Endothelial cell of umbilical vein (primary cell): ENCODE data around the gene FMNL1.

Experiments
- CTCF ChIP-seq, 2 donors: IDR thresholded peaks; 1 replicate in 1 of 2; 2 replicates in 1 of 2; pipeline ENCODE4 v1.5.1; 2011; ENCODE audit warnings: low read length in 2 of 2, mild to moderate bottlenecking in 2 of 2, moderate library complexity in 2 of 2, control low read depth in 1 of 2, inconsistent platforms in 1 of 2, low read depth in 1 of 2; ENCODE audit not compliant: insufficient read depth in 1 of 2; ENCODE audit errors: extremely low read depth in 1 of 2
- EZH2 ChIP-seq: IDR thresholded peaks from 2 replicates; pipeline ENCODE4 v1.6.1; 2012; ENCODE audit warnings: borderline replicate concordance, low read depth, mild to moderate bottlenecking, moderate library complexity, low read length, inconsistent platforms; ENCODE audit not compliant: severe bottlenecking
- FOS ChIP-seq: IDR thresholded peaks from 2 replicates; pipeline ENCODE4 v1.6.1; 2011; ENCODE audit warnings: mild to moderate bottlenecking, low read length, moderate library complexity, borderline replicate concordance; ENCODE audit not compliant: insufficient read depth
- JUN ChIP-seq: IDR thresholded peaks from 2 replicates; pipeline ENCODE4 v1.6.1; 2011; ENCODE audit warnings: borderline replicate concordance, low read depth; ENCODE audit not compliant: insufficient read length, insufficient read depth
- MYC ChIP-seq: IDR thresholded peaks from one replicate; pipeline ENCODE4 v1.6.1; 2011; ENCODE audit warnings: mild to moderate bottlenecking, low read depth, low read length
- POLR2A ChIP-seq: IDR thresholded peaks from 2 replicates; pipeline ENCODE4 v1.6.1; 2012; ENCODE audit warnings: low read depth, mild to moderate bottlenecking, control low read depth, low read length
- POLR2AphosphoS5 ChIP-seq: IDR thresholded peaks from 2 replicates; pipeline ENCODE4 v1.6.1; 2012; ENCODE audit warnings: low read depth, mild to moderate bottlenecking, control low read depth, low read length, moderate library complexity; ENCODE audit not compliant: insufficient read depth

- TF ChIP-seq EZH2 = no peak
- TF ChIP-seq POLR2AphosphoS5 = no peak
- no peak for TF ChIP-seq POLR2A
- no peak for TF ChIP-seq MYC
- TF ChIP-seq CTCF (IDR thresholded peaks at IDR 0.05; ENCODE audit: extremely low read depth in 1 of 2, insufficient read depth in 1 of 2, low read depth in 1 of 2, low read length in 2 of 2) = no peak
- no peak for TF ChIP-seq FOS
- TF ChIP-seq JUN = no peak
Observed at GRCh38 chr17:45251931-45252330, 30.2 kb downstream of the FMNL1 start.
